GM21360 (cell line): ENCODE results near the gene N4BP2.

Experiments
- ATAC-seq: cut with Tn5 transposase; IDR thresholded peaks from one replicate; pipeline ENCODE4 v1.9.1; 2021; ENCODE audit warnings: mild to moderate bottlenecking, moderate library complexity; ENCODE audit not compliant: unreplicated experiment

Gene N4BP2

GRCh38 chr4:40190465-40190864 is 133.8 kb downstream of the N4BP2 start:
- no peak for ATAC-seq

DNA sequence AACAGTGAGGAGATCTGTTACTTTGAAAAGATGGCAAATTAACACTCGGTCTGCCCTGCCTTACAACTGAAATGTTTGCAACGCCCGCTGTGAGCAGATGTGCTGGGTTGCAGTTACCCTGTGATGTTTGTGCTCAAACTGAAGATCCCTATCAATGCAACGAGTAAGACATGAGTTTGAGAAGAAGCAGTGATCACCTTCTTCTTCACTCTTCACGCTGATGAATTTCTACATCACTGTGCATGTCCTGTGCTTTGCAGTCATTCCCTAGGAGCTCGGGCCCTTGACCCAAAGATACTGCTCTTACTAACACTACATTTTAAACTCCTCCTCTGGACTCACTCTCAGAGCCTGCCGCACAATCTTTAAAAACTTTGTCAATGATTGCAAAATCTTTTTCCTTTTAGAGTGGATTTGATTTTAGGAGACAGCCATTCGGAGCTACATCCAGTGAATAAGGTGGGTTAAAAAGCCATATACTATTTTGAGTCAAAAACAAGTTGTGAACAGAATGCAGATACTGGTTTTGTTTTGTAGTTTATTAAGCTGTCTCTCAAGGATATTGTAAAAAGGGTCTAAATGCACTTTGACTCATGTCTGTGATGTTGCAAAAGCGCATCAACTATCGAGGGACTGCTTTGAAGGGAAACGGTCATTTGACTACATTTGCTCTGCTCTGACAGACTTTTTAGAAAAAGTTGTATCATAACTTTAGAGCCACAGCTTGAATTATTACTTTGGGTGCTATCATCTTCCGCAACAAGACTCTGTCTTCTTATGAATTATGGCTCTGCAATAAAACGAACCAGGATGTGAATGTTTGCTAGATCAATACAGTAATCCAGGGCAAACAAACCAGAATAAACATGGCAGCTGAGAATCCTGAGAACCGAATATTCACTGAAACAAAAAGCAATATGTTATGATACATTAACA is 134.5 kb downstream of the N4BP2 start:
- no peak for ATAC-seq

GRCh38 chr4:40192114-40193015 is 135.7 kb downstream of the N4BP2 start:
- ATAC-seq = peak; percentile 24

GRCh38 chr4:40193016-40193571 is 136.4 kb downstream of the N4BP2 start:
- ATAC-seq = peak; percentile 26

DNA sequence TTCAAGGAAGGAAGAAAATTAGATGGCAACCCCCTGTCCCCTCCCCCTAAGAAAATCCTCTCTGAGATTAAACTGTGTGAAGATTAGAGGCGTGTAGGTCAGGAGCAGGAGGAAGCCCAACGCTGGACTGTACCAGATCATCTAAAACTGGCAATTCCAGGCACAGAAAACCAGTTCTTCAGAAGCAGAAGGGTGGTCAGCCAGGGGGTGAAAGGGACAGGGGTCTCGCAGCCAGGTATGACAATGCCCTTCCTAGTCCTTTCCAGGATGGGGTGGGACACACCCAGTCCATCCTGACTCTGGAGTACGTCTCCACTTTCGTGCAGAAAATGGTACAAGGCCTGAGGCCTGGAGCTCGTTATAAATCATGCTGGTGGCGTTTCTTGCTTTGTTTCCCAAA is 136.9 kb downstream of the N4BP2 start:
- ATAC-seq = no peak

GRCh38 chr4:40194602-40195161 is 138.0 kb downstream of the N4BP2 start:
- no peak for ATAC-seq

GRCh38 chr4:40195182-40196177 is 138.8 kb downstream of the N4BP2 start:
- no peak for ATAC-seq

DNA sequence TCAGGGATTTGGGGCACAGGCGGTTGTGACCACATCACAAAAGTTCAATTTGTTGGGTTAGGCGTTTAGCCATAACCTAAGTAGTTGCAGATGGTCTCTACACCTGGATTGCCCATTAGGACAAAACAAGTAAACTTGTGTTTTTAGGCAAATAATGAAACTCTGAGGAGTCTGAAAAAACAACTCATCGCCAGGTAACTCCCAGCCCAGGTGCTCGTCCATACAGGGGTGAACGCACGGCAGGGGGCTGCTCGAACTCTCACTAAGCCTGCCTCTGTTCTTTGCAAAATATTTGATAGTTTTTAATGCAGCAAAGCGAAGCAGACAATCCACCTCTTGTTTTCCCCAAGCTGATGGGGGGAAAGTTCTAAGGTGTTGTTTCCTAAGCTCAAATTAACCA is 139.6 kb downstream of the N4BP2 start:
- ATAC-seq = no peak

DNA sequence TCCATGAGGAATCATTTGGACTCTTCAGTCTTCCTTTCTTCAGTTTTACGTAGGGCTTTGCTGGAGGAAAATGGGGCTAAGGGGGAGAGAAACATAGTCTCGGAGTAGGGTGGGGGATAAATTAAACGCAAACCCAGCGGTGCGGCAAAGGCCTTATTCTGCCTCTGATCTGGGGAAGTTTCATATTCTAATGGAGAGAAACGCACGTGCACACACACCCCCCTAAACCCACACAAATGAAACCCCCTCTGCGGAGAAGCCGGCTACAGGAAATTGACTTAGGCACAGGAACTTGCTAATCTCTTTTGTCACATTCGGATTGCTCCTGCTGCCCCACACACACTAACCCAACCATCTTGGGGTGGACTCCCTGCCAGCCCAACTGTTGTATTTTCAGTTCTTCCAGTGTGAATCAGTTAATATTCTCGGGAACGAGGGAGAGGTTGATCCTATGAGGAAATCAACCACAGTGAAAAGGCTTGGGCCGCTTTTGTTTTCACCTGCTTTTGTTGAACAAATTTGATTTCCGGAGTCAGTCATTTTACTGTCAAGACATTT is 140.2 kb downstream of the N4BP2 start, which contains the start of gene RHOH:
Gene RHOH, plus strand, starts transcription at position 308 of the 558 bp plus-strand sequence. CDS start 46,356 bp downstream, outside the sequence.
- ATAC-seq = peak; percentile 22

- no peak for ATAC-seq
Observed at GRCh38 chr4:40197879-40198689, 141.4 kb downstream of the N4BP2 start.

DNA sequence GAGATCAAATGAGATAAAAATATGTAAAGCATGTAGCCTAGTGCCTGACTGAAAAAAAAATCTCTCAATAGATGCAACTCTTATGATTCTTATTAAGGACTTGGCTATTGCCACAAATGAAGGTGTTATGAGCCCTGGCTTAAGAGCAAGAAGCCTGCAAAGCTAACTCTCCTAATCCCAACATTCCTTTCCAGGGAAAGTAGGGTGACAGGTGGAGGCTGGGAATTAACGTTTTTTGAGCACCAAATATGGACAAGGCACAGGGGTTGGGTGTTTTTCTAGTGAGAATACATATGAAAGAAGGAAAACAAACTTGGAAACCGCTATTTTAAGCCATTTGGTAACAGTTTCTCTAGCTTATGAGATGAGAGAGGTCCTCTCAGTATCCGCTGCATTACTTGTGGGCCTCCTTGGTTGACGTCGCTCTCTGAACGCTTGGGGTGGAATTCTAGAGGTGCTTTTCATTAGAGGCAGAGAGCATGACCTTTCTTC is 142.6 kb downstream of the N4BP2 start:
- no peak for ATAC-seq

DNA sequence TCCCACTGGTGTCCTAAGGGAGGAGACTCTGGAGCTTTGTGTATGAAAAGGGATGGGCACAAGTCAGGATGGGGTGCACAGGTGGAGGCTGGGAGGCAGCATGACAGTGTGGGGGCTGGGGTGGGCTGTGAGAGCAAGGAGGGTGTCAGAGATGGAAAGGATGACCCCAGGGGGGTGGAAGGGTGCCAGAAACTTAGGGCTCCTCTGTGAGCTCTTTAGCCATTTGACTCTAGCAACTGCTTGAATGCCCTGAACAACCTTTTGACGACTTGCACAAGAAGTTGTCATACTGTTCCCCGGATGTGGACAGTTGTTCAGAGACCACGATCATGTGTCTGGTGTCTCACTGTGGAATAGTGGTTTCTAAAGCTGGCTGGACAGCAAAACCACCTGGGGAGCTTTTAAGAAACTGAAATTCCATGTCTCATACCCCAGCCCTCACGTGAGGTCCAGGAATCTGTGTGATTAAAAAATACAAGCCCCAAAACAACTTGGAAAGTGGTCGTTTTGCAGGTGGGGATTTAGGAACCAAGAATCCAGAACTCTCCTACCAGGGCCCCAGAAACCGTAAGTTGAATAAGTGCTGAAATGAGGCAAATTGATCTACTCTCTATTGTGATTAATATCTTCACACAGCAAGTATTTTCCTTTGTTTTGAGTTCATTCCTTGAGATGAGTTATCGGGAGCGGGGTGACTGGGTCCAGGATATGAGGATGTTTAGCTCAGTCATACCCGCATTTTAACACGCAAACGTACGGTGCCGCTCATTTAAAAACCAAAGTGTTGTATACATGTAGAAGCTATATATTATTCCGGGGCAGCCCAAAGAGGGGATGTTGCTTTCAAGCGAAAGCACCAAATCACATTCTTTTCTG is 143.6 kb downstream of the N4BP2 start:
- ATAC-seq = peak; percentile 40

DNA sequence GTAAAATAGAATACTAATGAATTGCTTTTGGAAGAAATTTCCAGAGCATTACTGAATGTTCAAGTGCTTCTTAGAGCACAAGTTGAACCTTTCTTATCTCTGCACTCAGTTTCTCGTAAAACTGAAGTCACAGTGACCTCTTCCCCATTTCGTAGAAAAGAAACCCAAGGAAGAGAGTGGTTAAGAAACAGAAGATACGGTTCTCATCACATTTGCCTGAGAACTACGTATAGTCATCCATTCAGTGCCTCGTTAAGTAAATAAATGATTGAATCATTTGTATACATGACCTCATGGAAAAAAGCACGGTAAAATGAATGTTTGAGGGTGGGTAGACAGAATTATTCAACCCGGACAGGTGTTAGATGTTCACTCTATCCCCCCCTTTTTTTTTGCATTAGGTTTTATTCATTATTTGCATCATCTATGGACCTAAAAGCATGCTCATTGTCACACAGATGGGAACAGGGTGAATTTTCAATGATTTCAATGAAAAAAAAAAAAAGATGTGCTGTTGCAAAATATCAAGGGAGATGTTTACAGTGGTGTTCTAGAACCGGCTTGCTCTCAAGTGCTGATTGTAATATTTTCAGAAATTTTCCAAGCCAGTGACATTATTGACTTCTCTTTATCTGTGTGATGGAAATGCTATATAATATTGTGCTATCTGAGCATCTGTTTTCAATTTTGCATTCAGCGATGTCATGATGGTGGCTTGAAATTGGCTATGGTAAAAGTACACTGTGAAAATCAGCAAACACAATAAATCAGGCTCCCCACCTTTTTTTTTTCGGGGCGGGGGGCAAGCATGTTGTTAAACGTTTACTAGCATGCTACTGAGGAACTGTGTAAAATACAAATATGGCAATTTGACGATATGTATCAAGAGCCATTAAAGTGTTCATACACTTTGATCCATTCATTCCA is 144.5 kb downstream of the N4BP2 start:
- no peak for ATAC-seq

GRCh38 chr4:40201898-40202297 is 145.2 kb downstream of the N4BP2 start:
- ATAC-seq = no peak

- ATAC-seq = no peak
Observed at GRCh38 chr4:40202474-40202873, 145.8 kb downstream of the N4BP2 start.

- ATAC-seq = no peak
Observed at GRCh38 chr4:40204507-40205258, 148.0 kb downstream of the N4BP2 start.
